Esophagus squamous epithelium (tissue), 4 donors: ENCODE data around the gene DNAH14.

Experiments
- POLR2A ChIP-seq, 4 donors: fragments of 450-650 bp; IDR thresholded peaks; one replicate each; pipeline ENCODE4 v1.6.1; 2017; ENCODE audit warnings: antibody characterized with exemption in 4 of 4, mild to moderate bottlenecking in 4 of 4, moderate library complexity in 3 of 4
- TF ChIP-seq, protein P1 (sequence below), 6 experiments: fragments of 450-650 bp in 4 of 6; fragments of 200-600 bp in 2 of 6; sonication (generic) in 2 of 6; IDR thresholded peaks; one replicate each; pipeline ENCODE4 v1.5.1; 2016 to 2019; ENCODE audit warnings: antibody characterized with exemption in 6 of 6, mild to moderate bottlenecking in 4 of 6, moderate library complexity in 4 of 6

DNA sequence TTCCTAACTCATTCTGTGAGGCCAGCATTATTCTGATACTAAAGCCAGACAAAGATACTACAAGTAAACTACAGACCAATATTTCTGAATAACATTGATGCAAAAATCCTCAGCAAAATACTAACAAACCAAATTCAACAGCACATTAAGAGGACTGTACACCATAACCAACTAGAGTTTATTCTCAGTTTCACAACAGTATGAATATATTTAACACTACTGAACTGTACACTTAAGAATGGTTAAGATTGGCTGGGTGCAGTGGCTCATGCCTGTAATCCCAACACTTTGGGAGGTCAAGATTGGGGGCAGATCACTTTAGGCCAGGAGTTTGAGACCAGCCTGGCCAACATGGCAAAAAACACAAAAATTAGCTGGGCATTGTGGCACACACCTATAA, 421.4 kb downstream of the DNAH14 start:
- TF ChIP-seq, protein P1, sequence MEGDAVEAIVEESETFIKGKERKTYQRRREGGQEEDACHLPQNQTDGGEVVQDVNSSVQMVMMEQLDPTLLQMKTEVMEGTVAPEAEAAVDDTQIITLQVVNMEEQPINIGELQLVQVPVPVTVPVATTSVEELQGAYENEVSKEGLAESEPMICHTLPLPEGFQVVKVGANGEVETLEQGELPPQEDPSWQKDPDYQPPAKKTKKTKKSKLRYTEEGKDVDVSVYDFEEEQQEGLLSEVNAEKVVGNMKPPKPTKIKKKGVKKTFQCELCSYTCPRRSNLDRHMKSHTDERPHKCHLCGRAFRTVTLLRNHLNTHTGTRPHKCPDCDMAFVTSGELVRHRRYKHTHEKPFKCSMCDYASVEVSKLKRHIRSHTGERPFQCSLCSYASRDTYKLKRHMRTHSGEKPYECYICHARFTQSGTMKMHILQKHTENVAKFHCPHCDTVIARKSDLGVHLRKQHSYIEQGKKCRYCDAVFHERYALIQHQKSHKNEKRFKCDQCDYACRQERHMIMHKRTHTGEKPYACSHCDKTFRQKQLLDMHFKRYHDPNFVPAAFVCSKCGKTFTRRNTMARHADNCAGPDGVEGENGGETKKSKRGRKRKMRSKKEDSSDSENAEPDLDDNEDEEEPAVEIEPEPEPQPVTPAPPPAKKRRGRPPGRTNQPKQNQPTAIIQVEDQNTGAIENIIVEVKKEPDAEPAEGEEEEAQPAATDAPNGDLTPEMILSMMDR (IDR thresholded peaks at IDR 0.05) = no peak
- no peak for TF ChIP-seq POLR2A (IDR thresholded peaks at IDR 0.05)
